Activated T-helper 17 cell treated with anti-CD3 and anti-CD28 coated beads, Interleukin-2, amount 50 U/mL, for 72 hours (primary cell): ENCODE measurements around the gene KIAA0930. TPM values are rescaled to one million over a fixed set of nuclear protein-coding genes. Genes with fewer than 3 reads are reported as not detected.

Experiments
- ATAC-seq: fragments of 150-1000 bp; cut with Tn5 transposase; replicated peaks from 2 replicates; pipeline ENCODE4 v1.10.0; 2021; ENCODE audit warnings: mild to moderate bottlenecking, moderate library complexity
- H3K27ac Mint-ChIP-seq: one replicate; pipeline ENCODE4 v1.8.0; 2022; ENCODE audit warnings: mixed read lengths
- H3K27me3 Mint-ChIP-seq: one replicate; pipeline ENCODE4 v1.8.0; 2022; ENCODE audit warnings: mixed read lengths
- H3K36me3 Mint-ChIP-seq: one replicate; pipeline ENCODE4 v1.8.0; 2022; ENCODE audit warnings: low read depth, mild to moderate bottlenecking, mixed read lengths
- H3K4me1 Mint-ChIP-seq: one replicate; pipeline ENCODE4 v1.8.0; 2022; ENCODE audit warnings: mixed read lengths
- H3K4me3 Mint-ChIP-seq: one replicate; pipeline ENCODE4 v1.8.0; 2022; ENCODE audit warnings: mild to moderate bottlenecking, mixed read lengths
- H3K9me3 Mint-ChIP-seq: one replicate; pipeline ENCODE4 v1.8.0; 2022; ENCODE audit warnings: mixed read lengths
- total RNA-seq, 2 donors: library from RNA; stranded (reverse); gene quantifications; one replicate each; pipeline ENCODE4 v1.2.3, GENCODE V29; 2022

The KIAA0930 gene
- total RNA-seq, 2 donors from 2014 or later: 8.7 to 24.1 TPM

DNA sequence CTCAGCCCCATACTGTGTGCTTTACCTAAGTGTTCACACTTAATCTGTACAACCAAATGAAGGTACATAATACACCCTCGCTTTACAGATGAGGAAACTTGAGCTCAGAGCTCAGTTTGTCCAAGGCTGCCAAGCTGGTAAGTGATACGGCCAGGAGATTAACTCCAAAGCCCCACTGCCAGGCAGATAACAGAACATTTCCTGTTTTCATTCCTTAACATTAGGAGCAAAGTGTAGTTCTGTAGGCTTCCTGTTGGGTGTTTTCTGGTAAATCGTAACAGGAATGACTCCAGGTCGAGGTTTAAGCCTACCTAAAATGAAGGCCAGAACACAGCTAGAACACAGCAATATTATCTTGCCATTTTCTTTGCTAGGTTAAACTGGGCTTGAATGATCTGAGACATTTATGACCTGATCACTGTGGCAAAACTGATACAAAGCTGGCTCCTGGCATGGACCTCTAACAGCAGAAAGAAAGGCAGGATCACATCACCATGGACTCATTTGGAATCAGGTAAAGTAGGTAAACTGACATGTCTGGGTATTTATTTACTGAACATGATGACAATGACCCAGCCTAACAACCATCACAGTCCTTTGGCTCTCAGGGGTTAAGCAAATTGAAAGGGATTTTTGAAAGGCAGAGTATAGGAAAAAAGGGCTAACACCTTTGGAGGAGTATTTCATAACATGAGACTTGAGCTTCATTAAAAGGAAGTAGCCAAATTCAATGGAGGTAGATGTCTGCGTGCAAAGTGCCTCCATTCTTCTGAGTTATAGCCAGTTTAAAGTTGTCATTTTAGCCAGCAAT lies 80.8 kb downstream of the KIAA0930 start:
- Mint-ChIP-seq H3K9me3 (no peaks in the 10 kb centered on the region), H3K36me3 (peaks cover 58% of the 10 kb centered on the region), H3K4me3 (no peak overlapping the region), H3K27ac (no peak overlapping the region), H3K27me3 (no peaks in the 10 kb centered on the region), H3K4me1 (peaks cover 11% of the 10 kb centered on the region)
- no peak for ATAC-seq

DNA sequence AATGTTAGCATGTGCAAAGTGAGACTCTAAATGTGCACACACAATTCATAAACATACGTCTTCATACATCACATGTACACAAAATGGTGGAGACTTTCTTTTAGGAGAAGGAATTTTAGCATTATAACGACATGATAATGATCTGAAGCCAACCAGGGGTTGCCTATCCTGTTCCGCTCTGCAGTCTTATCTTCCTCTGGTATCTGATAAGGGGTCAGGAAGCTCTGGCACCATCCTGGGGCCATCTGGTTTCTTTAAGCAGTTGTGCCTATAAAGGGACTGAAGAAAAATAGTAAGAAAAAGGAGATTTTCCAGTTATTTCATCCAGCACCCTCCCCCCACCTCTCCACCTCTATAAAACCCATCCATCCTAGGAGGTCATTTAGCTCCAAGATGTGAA lies 82.8 kb downstream of the KIAA0930 start:
- ATAC-seq: no peak
- H3K4me3 Mint-ChIP-seq: no peak overlapping the region
- no peaks in the 10 kb centered on the region for H3K9me3 Mint-ChIP-seq
- H3K36me3 Mint-ChIP-seq: peaks cover 69% of the 10 kb centered on the region
- H3K27ac Mint-ChIP-seq: no peak overlapping the region
- peaks cover 18% of the 10 kb centered on the region for H3K4me1 Mint-ChIP-seq
- H3K27me3 Mint-ChIP-seq: no peaks in the 10 kb centered on the region

GRCh38 chr22:45155050-45155840 lies 85.4 kb downstream of the KIAA0930 start:
- ATAC-seq: no peak
- Mint-ChIP-seq H3K4me3 (no peak overlapping the region), H3K36me3 (peaks cover 80% of the 10 kb centered on the region), H3K27ac (no peak overlapping the region), H3K4me1 (peaks cover 7% of the 10 kb centered on the region), H3K9me3 (no peaks in the 10 kb centered on the region), H3K27me3 (no peaks in the 10 kb centered on the region)

GRCh38 chr22:45154383-45154782 lies 86.3 kb downstream of the KIAA0930 start:
- no peak overlapping the region for H3K4me3 Mint-ChIP-seq
- peaks cover 84% of the 10 kb centered on the region for H3K36me3 Mint-ChIP-seq
- H3K9me3 Mint-ChIP-seq: no peaks in the 10 kb centered on the region
- no peak overlapping the region for H3K27ac Mint-ChIP-seq
- H3K27me3 Mint-ChIP-seq: no peaks in the 10 kb centered on the region
- no peak for ATAC-seq
- H3K4me1 Mint-ChIP-seq: peaks cover 7% of the 10 kb centered on the region

GRCh38 chr22:45151503-45151902 lies 89.2 kb downstream of the KIAA0930 start:
- Mint-ChIP-seq H3K4me3 (no peak overlapping the region), H3K4me1 (peaks cover 7% of the 10 kb centered on the region), H3K27ac (peak overlapping the region; percentile 4), H3K36me3 (peaks cover 72% of the 10 kb centered on the region), H3K27me3 (no peaks in the 10 kb centered on the region), H3K9me3 (no peaks in the 10 kb centered on the region)
- no peak for ATAC-seq

DNA sequence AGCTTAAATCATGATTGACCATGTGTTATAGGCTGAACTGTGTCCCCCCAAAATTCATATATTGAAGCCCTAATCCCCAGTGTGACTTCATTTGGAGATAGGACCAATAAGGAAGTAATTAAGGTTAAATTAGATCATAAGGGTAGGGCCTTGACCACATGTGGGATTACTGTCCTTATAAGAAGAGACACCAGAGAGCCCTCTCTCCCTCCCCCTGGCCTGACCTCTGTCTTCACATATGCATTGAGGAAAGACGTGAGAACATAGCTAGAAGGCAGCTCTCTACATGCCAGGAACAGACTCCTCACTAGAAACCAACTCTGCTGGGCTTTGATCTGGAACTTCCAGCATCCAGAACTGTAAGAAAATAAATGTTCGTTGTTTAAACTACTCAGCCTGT lies 90.6 kb downstream of the KIAA0930 start:
- no peaks in the 10 kb centered on the region for H3K9me3 Mint-ChIP-seq
- no peak for ATAC-seq
- no peak overlapping the region for H3K27ac Mint-ChIP-seq
- no peaks in the 10 kb centered on the region for H3K27me3 Mint-ChIP-seq
- no peak overlapping the region for H3K4me3 Mint-ChIP-seq
- H3K4me1 Mint-ChIP-seq: peaks cover 7% of the 10 kb centered on the region
- H3K36me3 Mint-ChIP-seq: peaks cover 59% of the 10 kb centered on the region

- Mint-ChIP-seq H3K27ac (no peak overlapping the region), H3K4me1 (peaks cover 7% of the 10 kb centered on the region), H3K9me3 (no peaks in the 10 kb centered on the region), H3K36me3 (peaks cover 54% of the 10 kb centered on the region), H3K4me3 (no peak overlapping the region), H3K27me3 (no peaks in the 10 kb centered on the region)
- no peak for ATAC-seq
Observed at GRCh38 chr22:45149671-45150070, 91.0 kb downstream of the KIAA0930 start.

DNA sequence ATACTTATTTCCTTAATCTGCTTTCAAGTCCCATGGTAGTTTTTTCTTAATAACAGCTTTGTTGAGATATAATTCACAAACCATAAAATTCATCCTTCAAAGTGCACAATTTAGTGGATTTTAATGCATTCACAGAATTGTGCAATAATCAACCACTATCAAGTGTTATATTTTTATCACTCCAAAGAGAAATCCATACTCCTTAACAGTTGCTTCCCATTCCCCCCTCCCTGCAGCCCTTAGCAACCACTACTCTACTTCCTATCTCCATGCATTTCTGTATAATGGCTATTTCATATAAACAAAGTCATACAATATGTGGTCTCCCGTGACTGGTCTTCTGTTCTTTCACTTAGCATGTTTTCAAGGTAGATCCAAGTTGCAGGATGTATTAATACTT lies 95.8 kb downstream of the KIAA0930 start:
- Mint-ChIP-seq H3K27ac (no peak overlapping the region), H3K27me3 (no peaks in the 10 kb centered on the region), H3K9me3 (no peaks in the 10 kb centered on the region), H3K4me1 (no peaks in the 10 kb centered on the region), H3K4me3 (no peak overlapping the region), H3K36me3 (peaks cover 17% of the 10 kb centered on the region)
- ATAC-seq: no peak

GRCh38 chr22:45142376-45142775 lies 98.3 kb downstream of the KIAA0930 start:
- Mint-ChIP-seq H3K36me3 (peaks cover 9% of the 10 kb centered on the region), H3K4me1 (no peaks in the 10 kb centered on the region), H3K27ac (no peak overlapping the region), H3K9me3 (no peaks in the 10 kb centered on the region), H3K27me3 (no peaks in the 10 kb centered on the region), H3K4me3 (no peak overlapping the region)
- no peak for ATAC-seq

Other genes starting within 250 kb of the KIAA0930 start
- not detected for gene PHF21B, start 230.9 kb downstream of the KIAA0930 start, total RNA-seq
- 100 to 1,000 TPM in 1 of 2 donors, 10 to 100 TPM in 1; 98.4 to 163 TPM for gene NUP50, start 77.0 kb downstream of the KIAA0930 start, total RNA-seq
- gene UPK3A, start 44.1 kb upstream of the KIAA0930 start, total RNA-seq: not detected
- gene FAM118A, start 69.0 kb upstream of the KIAA0930 start, total RNA-seq: 10 to 100 TPM; 64.3 to 99.4 TPM
- gene SMC1B, start 172.7 kb upstream of the KIAA0930 start, total RNA-seq: 1 to 10 TPM in 1 of 2 donors, under 1 TPM in 1; 0.43 to 1.7 TPM
- 10 to 100 TPM in 1 of 2 donors, 1 to 10 TPM in 1; 6.5 to 11.1 TPM for gene RIBC2, start 172.8 kb upstream of the KIAA0930 start, total RNA-seq